ENCODE data around the gene SERHL2. TPM values are rescaled to one million over a fixed set of nuclear protein-coding genes. Genes with fewer than 3 reads are reported as not detected.
"Not testable (repeated sequence)": the region's sequence is repeated elsewhere in the genome, so short reads cannot be mapped to it uniquely, and the experiment has no call there.

The SERHL2 gene
- polyA plus RNA-seq, 3 donors, result 0.20 to 0.60 (median 0.24) TPM

DNA sequence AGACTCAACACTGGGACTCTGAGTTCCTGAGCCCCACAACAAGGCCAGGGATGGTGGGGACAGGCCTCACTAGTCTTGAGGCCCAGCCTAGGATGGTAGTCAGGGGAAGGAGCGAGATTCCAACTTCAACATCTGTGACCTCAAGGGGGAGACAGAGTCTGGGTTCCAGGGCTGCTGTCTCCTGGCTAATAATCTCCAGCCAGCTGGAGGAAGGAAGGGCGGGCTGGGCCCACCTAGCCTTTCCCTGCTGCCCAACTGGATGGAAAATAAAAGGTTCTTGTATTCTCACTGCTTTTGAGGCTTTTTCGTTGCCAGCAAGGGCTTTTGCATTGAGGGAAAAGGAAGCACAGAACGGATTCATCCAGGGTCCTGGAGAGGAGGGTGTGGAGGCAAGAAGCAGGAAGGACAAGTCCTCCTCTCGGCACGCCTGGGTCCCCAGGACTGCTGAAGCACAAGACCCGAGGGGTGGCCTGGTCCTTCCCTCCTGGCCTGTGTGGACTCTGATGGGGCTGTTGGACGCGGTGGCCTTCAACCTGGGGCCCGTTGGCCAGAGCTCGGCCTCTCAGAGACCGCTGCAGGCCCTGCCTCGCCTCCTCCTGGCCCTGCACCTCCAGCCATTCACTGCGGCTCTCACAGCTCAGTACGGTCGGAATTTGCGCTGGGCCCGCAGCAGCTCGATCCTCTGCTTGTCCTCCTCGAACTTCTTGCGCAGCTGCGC lies 41.3 kb upstream of the SERHL2 start:
- H3K36me3 Mint-ChIP-seq, result peaks cover 42 to 48% of the 10 kb centered on the region in 2 donors
- not testable (repeated sequence) for H3K27me3 Mint-ChIP-seq (ENCODE audit: low read depth in 3 of 3); H3K27ac Mint-ChIP-seq; DNase-seq; H3K4me3 Mint-ChIP-seq; H3K79me2 ChIP-seq (ENCODE audit: insufficient read depth, low read length); H3K27me3 ChIP-seq (ENCODE audit: control insufficient read depth in 2 of 2, insufficient read depth in 2 of 2, low read length in 2 of 2); H3K4me1 Mint-ChIP-seq; H3K9me3 Mint-ChIP-seq; H3K27ac ChIP-seq (ENCODE audit: low read depth in 1 of 2, low read length in 2 of 2); H2AFZ ChIP-seq (ENCODE audit: insufficient read depth, low read depth, low read length, poor library complexity, severe bottlenecking); H4K20me1 ChIP-seq (ENCODE audit: insufficient read depth, low read length); H3K4me1 ChIP-seq (ENCODE audit: control insufficient read depth in 1 of 2, insufficient read depth in 2 of 2, low read length in 2 of 2); H3K4me2 ChIP-seq (replicated peaks; ENCODE audit: extremely low read depth, low read length, poor library complexity, severe bottlenecking); H3K4me3 ChIP-seq (replicated peaks in 1 of 3; ENCODE audit: low read depth in 2 of 3, low read length in 3 of 3); H3K9ac ChIP-seq (ENCODE audit: insufficient read depth, low read length, poor library complexity, severe bottlenecking); H3K9me3 ChIP-seq (replicated peaks in 1 of 2; ENCODE audit: control insufficient read depth in 1 of 2, insufficient read depth in 1 of 2, low read length in 2 of 2)
- WGBS (ENCODE audit: insufficient coverage), result 92% methylated on average over 10 of the region's 22 CpGs
- peaks cover 43 to 44% of the 10 kb centered on the region in 2 donors for H3K36me3 ChIP-seq (replicated peaks in 1 of 2; ENCODE audit: control insufficient read depth in 1 of 2, insufficient read depth in 2 of 2, low read length in 2 of 2)
- intact Hi-C loops (cut with micrococcal nuclease), result loop anchor here in 1 of 2 donors (10.0 kb wide), 1 partner anchor 58 kb away; no protein-coding TSS in a partner anchor
- TF ChIP-seq, protein P1, sequence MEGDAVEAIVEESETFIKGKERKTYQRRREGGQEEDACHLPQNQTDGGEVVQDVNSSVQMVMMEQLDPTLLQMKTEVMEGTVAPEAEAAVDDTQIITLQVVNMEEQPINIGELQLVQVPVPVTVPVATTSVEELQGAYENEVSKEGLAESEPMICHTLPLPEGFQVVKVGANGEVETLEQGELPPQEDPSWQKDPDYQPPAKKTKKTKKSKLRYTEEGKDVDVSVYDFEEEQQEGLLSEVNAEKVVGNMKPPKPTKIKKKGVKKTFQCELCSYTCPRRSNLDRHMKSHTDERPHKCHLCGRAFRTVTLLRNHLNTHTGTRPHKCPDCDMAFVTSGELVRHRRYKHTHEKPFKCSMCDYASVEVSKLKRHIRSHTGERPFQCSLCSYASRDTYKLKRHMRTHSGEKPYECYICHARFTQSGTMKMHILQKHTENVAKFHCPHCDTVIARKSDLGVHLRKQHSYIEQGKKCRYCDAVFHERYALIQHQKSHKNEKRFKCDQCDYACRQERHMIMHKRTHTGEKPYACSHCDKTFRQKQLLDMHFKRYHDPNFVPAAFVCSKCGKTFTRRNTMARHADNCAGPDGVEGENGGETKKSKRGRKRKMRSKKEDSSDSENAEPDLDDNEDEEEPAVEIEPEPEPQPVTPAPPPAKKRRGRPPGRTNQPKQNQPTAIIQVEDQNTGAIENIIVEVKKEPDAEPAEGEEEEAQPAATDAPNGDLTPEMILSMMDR (IDR thresholded peaks at IDR 0.05), result peak; percentile 20

DNA sequence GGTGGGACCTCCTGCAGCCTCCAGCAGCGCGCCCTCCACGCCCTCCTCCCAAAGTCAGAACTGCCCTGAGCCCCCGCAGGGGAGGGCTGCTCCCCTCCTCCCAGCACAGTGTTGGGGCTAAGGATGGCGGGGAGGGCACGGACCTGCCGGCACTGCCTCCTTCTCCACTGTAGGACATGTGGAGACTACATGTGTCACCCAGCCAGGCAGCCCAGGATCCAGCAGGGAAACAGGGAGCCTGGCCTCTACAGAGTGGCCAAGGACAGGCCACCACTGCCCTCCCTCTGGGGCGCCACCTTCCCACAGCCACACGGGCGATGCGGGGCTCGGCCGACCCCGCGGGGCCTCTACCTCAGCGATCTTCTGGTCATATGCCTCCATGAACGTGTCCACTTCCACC lies 39.4 kb upstream of the SERHL2 start:
- WGBS (ENCODE audit: insufficient coverage), result 96% methylated on average over 3 of the region's 17 CpGs
- H4K20me1 ChIP-seq (ENCODE audit: insufficient read depth, low read length); H3K27me3 ChIP-seq (ENCODE audit: control insufficient read depth in 2 of 2, insufficient read depth in 2 of 2, low read length in 2 of 2); H3K9me3 Mint-ChIP-seq; H3K4me3 Mint-ChIP-seq; H2AFZ ChIP-seq (ENCODE audit: insufficient read depth, low read depth, low read length, poor library complexity, severe bottlenecking); H3K27ac Mint-ChIP-seq; H3K9ac ChIP-seq (ENCODE audit: insufficient read depth, low read length, poor library complexity, severe bottlenecking); H3K4me1 ChIP-seq (ENCODE audit: control insufficient read depth in 1 of 2, insufficient read depth in 2 of 2, low read length in 2 of 2); H3K9me3 ChIP-seq (replicated peaks in 1 of 2; ENCODE audit: control insufficient read depth in 1 of 2, insufficient read depth in 1 of 2, low read length in 2 of 2); H3K4me2 ChIP-seq (replicated peaks; ENCODE audit: extremely low read depth, low read length, poor library complexity, severe bottlenecking); H3K27ac ChIP-seq (ENCODE audit: low read depth in 1 of 2, low read length in 2 of 2); DNase-seq; H3K4me3 ChIP-seq (replicated peaks in 1 of 3; ENCODE audit: low read depth in 2 of 3, low read length in 3 of 3); H3K4me1 Mint-ChIP-seq; H3K27me3 Mint-ChIP-seq (ENCODE audit: low read depth in 3 of 3): not testable (repeated sequence)
- intact Hi-C loops (cut with micrococcal nuclease), result loop anchor here in 1 of 2 donors (10.0 kb wide), 1 partner anchor 60 kb away; no protein-coding TSS in a partner anchor
- peaks cover 46 to 48% of the 10 kb centered on the region in 2 donors for H3K36me3 ChIP-seq (replicated peaks in 1 of 2; ENCODE audit: control insufficient read depth in 1 of 2, insufficient read depth in 2 of 2, low read length in 2 of 2)
- H3K79me2 ChIP-seq (ENCODE audit: insufficient read depth, low read length), result peaks cover 17% of the 10 kb centered on the region
- H3K36me3 Mint-ChIP-seq, result peaks cover 48 to 52% of the 10 kb centered on the region in 2 donors

DNA sequence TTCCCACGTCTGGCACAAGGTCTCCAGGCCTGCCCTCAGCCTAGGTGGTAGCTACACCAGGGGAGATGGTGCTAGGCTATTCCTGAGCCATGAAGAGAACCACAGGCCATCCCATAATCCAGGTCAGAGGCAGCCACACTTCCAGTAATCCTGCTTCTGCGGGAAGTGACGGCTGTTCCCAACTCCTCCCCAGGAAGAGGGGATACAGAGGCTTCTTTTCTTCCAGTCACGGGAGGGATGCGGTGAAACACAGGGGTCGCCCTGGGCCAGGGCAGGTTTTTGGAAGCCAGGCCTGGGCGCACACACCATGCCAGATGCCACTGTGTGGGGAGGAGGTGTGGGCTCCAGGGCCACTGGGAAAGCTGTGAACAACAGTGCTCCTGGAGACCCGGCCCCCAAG lies 38.5 kb upstream of the SERHL2 start:
- not testable (repeated sequence) for H3K4me2 ChIP-seq (replicated peaks; ENCODE audit: extremely low read depth, low read length, poor library complexity, severe bottlenecking); H3K9ac ChIP-seq (ENCODE audit: insufficient read depth, low read length, poor library complexity, severe bottlenecking); H3K27me3 ChIP-seq (ENCODE audit: control insufficient read depth in 2 of 2, insufficient read depth in 2 of 2, low read length in 2 of 2); H3K27me3 Mint-ChIP-seq (ENCODE audit: low read depth in 3 of 3); H3K27ac ChIP-seq (ENCODE audit: low read depth in 1 of 2, low read length in 2 of 2); H3K4me3 ChIP-seq (replicated peaks in 1 of 3; ENCODE audit: low read depth in 2 of 3, low read length in 3 of 3); H4K20me1 ChIP-seq (ENCODE audit: insufficient read depth, low read length); H2AFZ ChIP-seq (ENCODE audit: insufficient read depth, low read depth, low read length, poor library complexity, severe bottlenecking); H3K4me3 Mint-ChIP-seq; DNase-seq; H3K9me3 Mint-ChIP-seq; H3K9me3 ChIP-seq (replicated peaks in 1 of 2; ENCODE audit: control insufficient read depth in 1 of 2, insufficient read depth in 1 of 2, low read length in 2 of 2)
- peak overlapping the region in 1 of 7 donors; percentile 37 for H3K27ac Mint-ChIP-seq
- intact Hi-C loops (cut with micrococcal nuclease), result loop anchor here in 1 of 2 donors (5.0 to 10.0 kb wide), 2 partner anchors 37 to 61 kb away; partner anchors contain the start of gene SERHL2
- H3K4me1 Mint-ChIP-seq, result peaks cover 14% of the 10 kb centered on the region
- peaks cover 46 to 48% of the 10 kb centered on the region in 2 donors for H3K36me3 ChIP-seq (replicated peaks in 1 of 2; ENCODE audit: control insufficient read depth in 1 of 2, insufficient read depth in 2 of 2, low read length in 2 of 2)
- WGBS (ENCODE audit: insufficient coverage), result 100% methylated on average over 6 of the region's 8 CpGs
- peaks cover 23% of the 10 kb centered on the region for H3K79me2 ChIP-seq (ENCODE audit: insufficient read depth, low read length)
- H3K36me3 Mint-ChIP-seq, result peaks cover 48 to 52% of the 10 kb centered on the region in 2 donors
- H3K4me1 ChIP-seq (ENCODE audit: control insufficient read depth in 1 of 2, insufficient read depth in 2 of 2, low read length in 2 of 2), result peaks cover 12 to 13% of the 10 kb centered on the region in 2 donors

Measured in CD14-positive monocyte (primary cell).